ENCODE data around the gene PIGBOS1. TPM values are rescaled to one million over a fixed set of nuclear protein-coding genes. Genes with fewer than 3 reads are reported as not detected.

PIGBOS1 gene, protein sequence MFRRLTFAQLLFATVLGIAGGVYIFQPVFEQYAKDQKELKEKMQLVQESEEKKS
- total RNA-seq (2022; extraction: Qiagen RNA extraction; ENCODE audit: low read depth): 14.7 to 34.7 TPM (median 25.2 TPM) in 5 replicates

GRCh38 chr15:55318588-55319494 lies at the start of gene PIGBOS1, which contains the start of gene PIGB:
PIGBOS1 (minus strand) TSS chr15:55319123; CDS start chr15:55317792, 1,331 bp downstream.
PIGB (plus strand) TSS chr15:55319222; CDS start chr15:55319251, 29 bp downstream.

GRCh38 chr15:55289746-55290527 lies 29.0 kb downstream of the PIGBOS1 start, which contains the start of gene RAB27A:
RAB27A (minus strand) TSS chr15:55289813; CDS start chr15:55234934, 54,879 bp downstream.

Other genes with a start within 250 kb of the PIGBOS1 start
- gene RSL24D1, start 122.2 kb downstream of the PIGBOS1 start, total RNA-seq (2022; extraction: Qiagen RNA extraction; ENCODE audit: low read depth): 70.2 to 143 TPM (median 90.0 TPM) in 5 replicates
- gene RAB27A, start 29.3 kb downstream of the PIGBOS1 start, total RNA-seq (2022; extraction: Qiagen RNA extraction; ENCODE audit: low read depth): 8.5 to 16.7 TPM (median 11.4 TPM) in 5 replicates
- gene PIGB, start 99 bp upstream of the PIGBOS1 start, total RNA-seq (2022; extraction: Qiagen RNA extraction; ENCODE audit: low read depth): 9.4 to 14.5 TPM (median 13.1 TPM) in 5 replicates
- gene CCPG1, start 89.2 kb upstream of the PIGBOS1 start, total RNA-seq (2022; extraction: Qiagen RNA extraction; ENCODE audit: low read depth): 26.7 to 41.0 TPM (median 36.6 TPM) in 5 replicates
- gene PIERCE2, start 89.4 kb upstream of the PIGBOS1 start, total RNA-seq (2022; extraction: Qiagen RNA extraction; ENCODE audit: low read depth): 1.9 to 5.6 TPM (median 3.7 TPM) in 5 replicates
- 4.6 to 9.5 TPM (median 6.8 TPM) in 5 replicates for gene DNAAF4, start 189.1 kb upstream of the PIGBOS1 start, total RNA-seq (2022; extraction: Qiagen RNA extraction; ENCODE audit: low read depth)

All from A549 treated with ZK216348 at 1 μM for 4 hours (cell line).